ENCODE results near the gene SPACA6.

DNA sequence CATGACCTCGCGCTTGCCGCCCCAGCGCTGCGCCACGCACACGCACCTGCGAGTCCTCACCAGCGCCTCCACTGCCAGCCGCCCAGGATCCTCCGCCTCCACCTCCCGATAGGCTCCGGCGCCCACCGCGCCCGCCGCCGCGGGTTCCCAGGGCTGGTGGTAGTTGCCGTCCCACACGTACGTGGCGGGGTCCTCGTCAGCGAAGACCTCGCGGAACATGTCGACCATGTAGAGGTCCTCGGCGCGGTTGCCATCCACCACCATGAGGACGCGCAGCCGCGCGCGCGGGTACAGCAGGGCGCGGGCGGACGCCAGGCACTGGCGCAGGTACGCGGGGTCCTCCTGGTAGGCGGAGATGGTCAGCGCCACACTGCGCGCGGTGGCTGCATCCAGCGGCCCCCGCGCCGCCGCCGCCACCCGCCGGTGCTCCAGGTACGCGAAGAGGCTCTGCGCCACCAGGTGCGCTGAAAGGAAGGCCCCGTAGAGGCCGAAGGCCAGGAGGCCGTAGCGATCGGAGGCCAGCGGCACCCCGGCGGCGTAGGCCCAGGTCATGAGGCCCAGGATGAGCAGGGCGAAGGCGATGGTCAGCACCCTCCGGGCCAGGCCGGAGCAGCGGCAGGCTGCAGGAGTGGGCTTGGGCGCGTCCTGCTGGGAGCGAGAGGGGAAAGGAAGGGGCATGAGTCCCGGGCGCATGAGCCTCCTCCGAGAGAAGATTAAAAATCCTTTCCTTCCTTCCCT, 26.3 kb downstream of the SPACA6 start:
- TF ChIP-seq, protein P1, sequence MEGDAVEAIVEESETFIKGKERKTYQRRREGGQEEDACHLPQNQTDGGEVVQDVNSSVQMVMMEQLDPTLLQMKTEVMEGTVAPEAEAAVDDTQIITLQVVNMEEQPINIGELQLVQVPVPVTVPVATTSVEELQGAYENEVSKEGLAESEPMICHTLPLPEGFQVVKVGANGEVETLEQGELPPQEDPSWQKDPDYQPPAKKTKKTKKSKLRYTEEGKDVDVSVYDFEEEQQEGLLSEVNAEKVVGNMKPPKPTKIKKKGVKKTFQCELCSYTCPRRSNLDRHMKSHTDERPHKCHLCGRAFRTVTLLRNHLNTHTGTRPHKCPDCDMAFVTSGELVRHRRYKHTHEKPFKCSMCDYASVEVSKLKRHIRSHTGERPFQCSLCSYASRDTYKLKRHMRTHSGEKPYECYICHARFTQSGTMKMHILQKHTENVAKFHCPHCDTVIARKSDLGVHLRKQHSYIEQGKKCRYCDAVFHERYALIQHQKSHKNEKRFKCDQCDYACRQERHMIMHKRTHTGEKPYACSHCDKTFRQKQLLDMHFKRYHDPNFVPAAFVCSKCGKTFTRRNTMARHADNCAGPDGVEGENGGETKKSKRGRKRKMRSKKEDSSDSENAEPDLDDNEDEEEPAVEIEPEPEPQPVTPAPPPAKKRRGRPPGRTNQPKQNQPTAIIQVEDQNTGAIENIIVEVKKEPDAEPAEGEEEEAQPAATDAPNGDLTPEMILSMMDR (IDR thresholded peaks at IDR 0.05), result no peak
- TF ChIP-seq ZFX (IDR thresholded peaks at IDR 0.05; ENCODE audit: borderline replicate concordance), result no peak
